Muscle layer of colon (tissue), 2 donors: ENCODE data around the gene ARHGAP8.
"Not testable (repeated sequence)": the region's sequence is repeated elsewhere in the genome, so short reads cannot be mapped to it uniquely, and the experiment has no call there.

ENCODE experiments used
- H3K27ac ChIP-seq: one replicate; pipeline ENCODE4 v1.7.0; 2013; ENCODE audit warnings: low read depth, mild to moderate bottlenecking, low read length, moderate library complexity
- H3K27me3 ChIP-seq, 2 donors: one replicate each; pipeline ENCODE4 v1.7.0; 2013; ENCODE audit warnings: low read length in 2 of 2, mild to moderate bottlenecking in 2 of 2; ENCODE audit not compliant: insufficient read depth in 2 of 2, control insufficient read depth in 1 of 2
- H3K36me3 ChIP-seq: one replicate; pipeline ENCODE4 v1.7.0; 2013; ENCODE audit warnings: mild to moderate bottlenecking, low read length; ENCODE audit not compliant: insufficient read depth
- H3K4me1 ChIP-seq: one replicate; pipeline ENCODE4 v1.7.0; 2013; ENCODE audit warnings: mild to moderate bottlenecking, low read length; ENCODE audit not compliant: insufficient read depth
- H3K4me3 ChIP-seq, 2 donors: one replicate each; pipeline ENCODE4 v1.7.0; 2013; ENCODE audit warnings: low read length in 2 of 2, low read depth in 1 of 2, mild to moderate bottlenecking in 1 of 2, moderate library complexity in 1 of 2
- H3K9ac ChIP-seq: one replicate; pipeline ENCODE4 v1.7.0; 2013; ENCODE audit warnings: low read length
- H3K9me3 ChIP-seq: one replicate; pipeline ENCODE4 v1.7.0; 2013; ENCODE audit warnings: mild to moderate bottlenecking, low read length
- donor health status: abdominal sarcoma.
- donor health status: Adenocarcinoma of cecum.

Gene ARHGAP8

DNA sequence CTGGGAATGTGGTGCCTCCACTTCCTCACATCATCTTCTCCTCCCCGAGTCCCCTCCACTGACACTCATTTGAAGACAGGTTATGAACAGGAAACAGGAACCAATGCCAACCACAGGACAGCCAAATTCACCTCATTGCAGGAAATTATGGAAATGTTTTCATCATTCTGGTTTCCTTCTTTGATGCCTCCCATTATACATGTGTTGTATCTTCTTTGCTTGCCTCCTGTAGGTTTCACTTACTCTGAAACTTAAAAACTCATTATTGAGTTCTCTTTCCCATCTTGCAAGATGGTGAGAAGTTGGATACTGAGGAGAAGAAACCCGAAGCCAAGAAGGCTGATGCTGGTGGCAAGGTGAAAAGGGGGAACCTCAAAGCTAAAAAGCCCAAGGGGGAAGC, 148.9 kb downstream of the ARHGAP8 start:
- Histone ChIP-seq H3K36me3 (no peaks in the 10 kb centered on the region), H3K4me3 (no peak overlapping the region), H3K9me3 (peaks cover 17% of the 10 kb centered on the region), H3K9ac (no peak overlapping the region), H3K27me3 (peaks cover 0 to 4% of the 10 kb centered on the region in 2 donors), H3K4me1 (no peaks in the 10 kb centered on the region), H3K27ac (no peak overlapping the region)

DNA sequence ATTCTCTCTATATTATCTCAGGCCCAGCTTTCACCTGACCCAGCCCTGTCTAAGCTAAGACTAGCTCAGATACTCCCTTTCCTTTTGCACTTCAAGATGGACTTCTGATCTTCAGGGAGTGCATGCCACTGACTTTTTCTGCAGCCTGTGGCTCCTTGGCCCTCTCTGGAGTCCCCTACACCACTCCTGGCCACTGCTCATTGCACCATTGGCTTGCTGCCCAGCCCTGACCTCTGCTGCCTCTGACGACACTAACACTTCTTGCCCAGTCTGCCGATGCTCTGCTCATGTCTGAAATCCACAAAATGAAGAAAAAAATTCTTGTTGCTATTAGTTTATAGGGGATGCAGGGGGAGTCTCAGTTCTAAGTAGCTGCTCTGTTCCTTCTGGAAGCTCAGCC, 150.8 kb downstream of the ARHGAP8 start:
- not testable (repeated sequence) for H3K4me3 ChIP-seq, H3K27ac ChIP-seq, H3K9ac ChIP-seq, H3K27me3 ChIP-seq, H3K4me1 ChIP-seq, H3K36me3 ChIP-seq
- peaks cover 17% of the 10 kb centered on the region for H3K9me3 ChIP-seq

DNA sequence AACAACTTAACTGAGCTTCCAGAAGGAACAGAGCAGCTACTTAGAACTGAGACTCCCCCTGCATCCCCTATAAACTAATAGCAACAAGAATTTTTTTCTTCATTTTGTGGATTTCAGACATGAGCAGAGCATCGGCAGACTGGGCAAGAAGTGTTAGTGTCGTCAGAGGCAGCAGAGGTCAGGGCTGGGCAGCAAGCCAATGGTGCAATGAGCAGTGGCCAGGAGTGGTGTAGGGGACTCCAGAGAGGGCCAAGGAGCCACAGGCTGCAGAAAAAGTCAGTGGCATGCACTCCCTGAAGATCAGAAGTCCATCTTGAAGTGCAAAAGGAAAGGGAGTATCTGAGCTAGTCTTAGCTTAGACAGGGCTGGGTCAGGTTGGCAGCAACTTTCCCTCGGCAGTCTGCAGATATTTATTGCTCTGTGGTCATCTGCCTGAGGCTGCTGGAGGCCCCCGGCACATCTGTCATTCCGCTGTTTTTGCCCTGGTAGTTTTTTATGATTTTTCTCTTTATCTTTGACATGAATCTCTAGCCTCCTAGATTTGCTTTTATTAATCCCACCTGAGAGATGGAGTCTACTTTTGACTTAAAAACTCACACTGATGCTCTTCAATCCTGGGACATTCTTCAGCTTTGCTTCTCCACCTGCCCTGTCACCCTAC, 152.2 kb downstream of the ARHGAP8 start:
- H3K36me3 ChIP-seq, H3K9ac ChIP-seq, H3K27me3 ChIP-seq, H3K4me3 ChIP-seq, H3K4me1 ChIP-seq, H3K27ac ChIP-seq: not testable (repeated sequence)
- H3K9me3 ChIP-seq, result peaks cover 17% of the 10 kb centered on the region

DNA sequence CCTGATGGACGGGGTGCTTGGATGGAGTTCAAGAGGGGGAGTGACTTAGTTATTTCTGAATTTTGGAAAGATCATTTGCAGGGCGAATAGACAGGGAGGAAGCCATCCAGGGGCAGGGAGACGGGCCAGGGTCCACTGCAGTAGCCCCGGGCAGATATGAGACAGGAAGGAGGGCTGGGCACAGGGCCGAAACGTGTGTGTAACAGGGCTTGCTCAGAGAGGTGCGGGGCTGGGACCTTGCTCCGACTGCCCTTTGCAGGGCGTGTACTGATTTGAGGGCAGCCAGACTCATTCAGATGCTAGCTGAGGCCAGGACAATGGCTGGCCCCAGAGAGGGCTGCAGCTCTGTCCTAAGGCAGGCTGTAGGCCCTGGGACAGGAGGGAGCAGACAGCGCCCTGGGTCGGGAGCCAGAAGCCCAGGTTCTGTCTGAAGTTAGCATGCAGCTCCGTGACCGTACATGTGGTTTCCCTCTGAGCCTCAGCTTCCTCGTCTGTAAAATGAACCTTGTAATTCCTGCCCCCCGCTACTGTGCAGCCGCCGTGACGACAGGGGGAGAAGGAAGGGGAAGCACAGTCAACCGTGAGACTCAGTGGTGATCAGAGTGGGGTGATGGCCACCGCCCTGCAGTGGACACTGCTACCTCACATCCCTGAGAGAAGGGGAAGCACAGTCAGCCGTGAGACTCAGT, 154.0 kb downstream of the ARHGAP8 start:
- H3K9me3 ChIP-seq, result peaks cover 8% of the 10 kb centered on the region
- H3K4me3 ChIP-seq, result no peak overlapping the region
- no peaks in the 10 kb centered on the region for H3K36me3 ChIP-seq
- no peak overlapping the region for H3K9ac ChIP-seq
- no peak overlapping the region for H3K27ac ChIP-seq
- no peaks in the 10 kb centered on the region for H3K4me1 ChIP-seq
- no peaks in the 10 kb centered on the region for H3K27me3 ChIP-seq

DNA sequence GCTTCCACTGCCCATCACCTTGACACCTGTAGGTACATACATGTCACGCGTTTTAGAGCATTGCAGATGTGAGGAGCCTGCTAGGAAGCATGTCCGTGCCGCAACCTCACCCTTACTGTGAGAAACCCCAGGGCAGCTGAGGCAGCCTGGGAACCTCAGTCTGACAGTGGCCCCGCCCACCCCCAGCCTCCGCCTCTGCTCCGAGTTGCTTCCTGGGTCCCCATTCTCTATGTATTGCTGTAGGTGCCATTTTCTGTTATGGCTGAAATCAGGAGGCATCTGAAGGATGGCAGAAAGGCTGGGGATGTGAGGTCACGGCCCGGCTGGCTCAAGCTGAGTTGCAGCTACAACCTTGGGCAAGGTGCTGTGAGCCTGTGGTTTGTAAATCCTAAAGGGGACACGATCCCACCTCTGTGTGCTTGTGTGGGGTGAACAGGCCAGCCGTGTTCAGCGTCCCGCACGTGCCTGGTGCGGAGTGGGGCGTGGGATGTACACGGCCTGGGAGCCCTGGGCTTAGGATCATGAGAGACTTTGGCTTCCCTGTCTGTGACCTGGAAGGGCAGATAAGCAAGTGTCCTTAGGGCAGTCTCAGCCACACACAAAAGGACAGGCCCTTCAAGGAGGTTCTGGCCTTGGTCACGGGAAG, 154.7 kb downstream of the ARHGAP8 start:
- no peak overlapping the region for H3K4me3 ChIP-seq

DNA sequence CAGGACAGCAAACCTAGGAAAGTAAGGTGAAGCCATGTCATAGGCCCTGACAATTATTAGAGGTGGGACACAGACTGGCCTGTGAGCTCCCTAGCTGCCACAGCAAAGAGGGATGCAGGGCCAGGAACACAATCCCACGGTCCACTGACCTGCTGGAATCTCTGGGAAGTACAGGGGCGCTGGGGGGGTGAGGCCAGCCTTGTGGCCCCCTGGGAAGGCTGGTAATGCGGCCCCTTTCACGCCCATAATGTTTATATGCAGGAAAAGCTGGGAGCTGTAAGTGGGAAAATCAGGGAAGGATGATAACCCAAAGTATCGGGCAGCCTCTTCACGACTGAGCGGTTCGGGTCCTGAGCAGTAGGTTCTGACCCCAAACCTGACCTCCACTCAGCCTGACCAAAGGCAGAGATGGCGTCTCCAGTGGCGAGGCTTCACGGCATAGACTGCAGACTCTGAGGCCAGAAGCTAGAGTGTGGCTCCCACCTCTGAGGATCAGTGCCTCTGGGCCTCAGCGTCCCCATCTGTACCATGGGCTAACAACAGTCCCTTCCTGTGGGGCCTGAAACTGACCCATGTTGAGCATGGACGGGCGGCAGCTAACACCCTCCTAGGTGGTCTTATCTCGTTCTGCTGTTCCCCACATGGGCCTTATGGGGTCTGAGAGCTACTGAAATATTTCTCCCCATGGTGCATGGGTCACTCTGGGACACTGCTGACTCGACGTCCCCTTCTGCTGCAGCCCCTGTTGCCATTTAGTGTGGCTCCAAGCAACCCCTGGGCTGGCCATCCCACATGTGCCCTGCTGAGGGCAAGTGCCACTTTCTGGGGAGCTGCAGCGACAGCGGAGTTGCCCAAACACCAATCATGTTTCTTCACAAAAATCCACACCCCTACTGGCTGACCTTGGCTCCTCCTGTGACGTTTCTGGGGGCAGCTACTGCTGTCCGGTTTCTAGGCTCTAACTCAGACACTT, 155.7 kb downstream of the ARHGAP8 start:
- Histone ChIP-seq H3K4me1 (no peaks in the 10 kb centered on the region), H3K36me3 (no peaks in the 10 kb centered on the region), H3K9me3 (no peaks in the 10 kb centered on the region), H3K27me3 (no peaks in the 10 kb centered on the region), H3K9ac (no peak overlapping the region), H3K4me3 (no peak overlapping the region), H3K27ac (no peak overlapping the region)

More for the DNA sequence above, 154.7 kb downstream of the ARHGAP8 start:
- Histone ChIP-seq H3K27me3 (no peaks in the 10 kb centered on the region), H3K9ac (no peak overlapping the region), H3K36me3 (no peaks in the 10 kb centered on the region), H3K27ac (no peak overlapping the region), H3K9me3 (peaks cover under 1% of the 10 kb centered on the region), H3K4me1 (no peaks in the 10 kb centered on the region)

DNA sequence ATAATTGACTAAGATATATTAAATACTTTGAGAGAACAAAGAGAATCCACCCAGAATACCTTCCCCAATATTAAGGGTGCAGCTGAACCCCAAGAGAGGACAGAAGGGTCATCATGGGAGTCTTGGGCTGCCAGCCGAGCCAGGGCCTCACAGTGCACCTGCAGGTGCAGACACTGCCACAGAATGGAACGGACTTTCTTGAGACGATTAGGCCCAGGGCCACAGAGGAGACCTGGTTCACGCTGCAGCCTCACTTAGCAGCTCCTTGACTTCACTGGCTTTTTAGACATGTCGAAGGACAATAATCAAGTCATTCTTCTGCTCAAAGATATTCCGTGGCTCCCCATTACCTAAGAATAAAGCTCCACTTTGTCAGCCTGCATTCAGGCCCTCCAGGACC, 156.9 kb downstream of the ARHGAP8 start:
- Histone ChIP-seq H3K9me3 (no peaks in the 10 kb centered on the region), H3K4me1 (no peaks in the 10 kb centered on the region), H3K4me3 (no peak overlapping the region), H3K27ac (no peak overlapping the region), H3K9ac (no peak overlapping the region), H3K27me3 (no peaks in the 10 kb centered on the region), H3K36me3 (no peaks in the 10 kb centered on the region)
